DOHH2 (cell line): ENCODE results near the gene SCAMP3.

Experiments
- H3F3A ChIP-seq: fragments of 200-600 bp; sonication (generic), shearing (Covaris generic); 2 replicates; pipeline ENCODE4 v1.6.0; 2016; ENCODE audit warnings: antibody characterized with exemption, mild to moderate bottlenecking; ENCODE audit not compliant: control insufficient read depth, insufficient read depth
- H3K27ac ChIP-seq: fragments of 200-600 bp; sonication (generic); 2 replicates; pipeline ENCODE4 v1.5.1; 2014; ENCODE audit warnings: low read depth, mild to moderate bottlenecking, low read length, moderate library complexity
- H3K27me3 ChIP-seq: fragments of 200-600 bp; sonication (generic); 2 replicates; pipeline ENCODE4 v1.6.1; 2014; ENCODE audit warnings: mild to moderate bottlenecking, low read length, mixed read lengths; ENCODE audit not compliant: control insufficient read depth
- H3K36me3 ChIP-seq: fragments of 200-600 bp; sonication (generic); 2 replicates; pipeline ENCODE4 v1.6.1; 2014; ENCODE audit warnings: mild to moderate bottlenecking, low read length, moderate library complexity, mixed read lengths; ENCODE audit not compliant: control insufficient read depth
- H3K4me1 ChIP-seq: fragments of 200-600 bp; sonication (generic); 2 replicates; pipeline ENCODE4 v1.6.1; 2014; ENCODE audit warnings: mild to moderate bottlenecking, low read length, mixed read lengths; ENCODE audit not compliant: control insufficient read depth
- H3K4me2 ChIP-seq: fragments of 200-600 bp; sonication (generic); 2 replicates; pipeline ENCODE4 v1.6.0; 2014; ENCODE audit warnings: mild to moderate bottlenecking, low read length, moderate library complexity
- H3K4me3 ChIP-seq: fragments of 200-600 bp; sonication (generic); 2 replicates; pipeline ENCODE4 v1.5.1; 2014; ENCODE audit warnings: mild to moderate bottlenecking, low read length, mixed read lengths
- H3K79me2 ChIP-seq: fragments of 200-600 bp; sonication (generic); 2 replicates; pipeline ENCODE4 v1.6.1; 2014; ENCODE audit warnings: mild to moderate bottlenecking, low read length, mixed read lengths; ENCODE audit not compliant: control insufficient read depth
- H3K9me2 ChIP-seq: fragments of 200-600 bp; sonication (generic); replicated peaks from 2 replicates; pipeline ENCODE4 v1.6.1; 2014; ENCODE audit warnings: mild to moderate bottlenecking, low read length, mixed read lengths; ENCODE audit not compliant: control insufficient read depth
- H3K9me3 ChIP-seq: fragments of 200-600 bp; sonication (generic); 2 replicates; pipeline ENCODE4 v1.6.1; 2014; ENCODE audit warnings: antibody characterized with exemption, low read length, mixed read lengths; ENCODE audit not compliant: control insufficient read depth, insufficient read depth
- H4K20me1 ChIP-seq: fragments of 200-600 bp; sonication (generic); 2 replicates; pipeline ENCODE4 v1.6.0; 2014; ENCODE audit warnings: low read depth, mild to moderate bottlenecking, antibody characterized with exemption, low read length, moderate library complexity; ENCODE audit not compliant: control insufficient read depth, insufficient read depth
- CTCF ChIP-seq: fragments of 200-600 bp; sonication (generic); IDR thresholded peaks from one replicate; pipeline ENCODE4 v1.5.1; 2014; ENCODE audit warnings: antibody characterized with exemption, mild to moderate bottlenecking, low read depth, low read length; ENCODE audit not compliant: poor library complexity, severe bottlenecking
- EZH2phosphoT487 ChIP-seq: fragments of 200-600 bp; sonication (generic); IDR thresholded peaks from 2 replicates; pipeline ENCODE4 v1.6.1; 2017; ENCODE audit warnings: borderline replicate concordance, mild to moderate bottlenecking, antibody characterized with exemption, low read length, moderate library complexity, mixed read lengths

The SCAMP3 gene

GRCh38 chr1:155263067-155263466, 907 bp upstream of the SCAMP3 start:
- TF ChIP-seq CTCF = no peak
- no peak for TF ChIP-seq EZH2phosphoT487
- Histone ChIP-seq H3K27me3 (no peaks in the 10 kb centered on the region), H3F3A (peaks cover 36% of the 10 kb centered on the region), H3K9me2 (no peaks in the 10 kb centered on the region), H3K27ac (no peak overlapping the region), H3K9me3 (no peaks in the 10 kb centered on the region), H3K4me3 (no peak overlapping the region), H4K20me1 (no peaks in the 10 kb centered on the region), H3K36me3 (peaks cover 77% of the 10 kb centered on the region), H3K4me2 (no peak overlapping the region), H3K4me1 (peaks cover 19% of the 10 kb centered on the region), H3K79me2 (peaks cover 21% of the 10 kb centered on the region)

- Histone ChIP-seq H3K9me2 (no peaks in the 10 kb centered on the region), H3K79me2 (peaks cover 21% of the 10 kb centered on the region), H3K27ac (peak overlapping the region; percentile 25), H3K4me3 (peak overlapping the region; percentile 84), H3K36me3 (peaks cover 69% of the 10 kb centered on the region), H3K27me3 (no peaks in the 10 kb centered on the region), H3F3A (peaks cover 39% of the 10 kb centered on the region), H4K20me1 (no peaks in the 10 kb centered on the region), H3K4me1 (peaks cover 19% of the 10 kb centered on the region), H3K4me2 (peak overlapping the region; percentile 91), H3K9me3 (no peaks in the 10 kb centered on the region)
- TF ChIP-seq CTCF (peak; percentile 20), EZH2phosphoT487 (no peak)
Observed at GRCh38 chr1:155261493-155261851, 688 bp downstream of the SCAMP3 start.

DNA sequence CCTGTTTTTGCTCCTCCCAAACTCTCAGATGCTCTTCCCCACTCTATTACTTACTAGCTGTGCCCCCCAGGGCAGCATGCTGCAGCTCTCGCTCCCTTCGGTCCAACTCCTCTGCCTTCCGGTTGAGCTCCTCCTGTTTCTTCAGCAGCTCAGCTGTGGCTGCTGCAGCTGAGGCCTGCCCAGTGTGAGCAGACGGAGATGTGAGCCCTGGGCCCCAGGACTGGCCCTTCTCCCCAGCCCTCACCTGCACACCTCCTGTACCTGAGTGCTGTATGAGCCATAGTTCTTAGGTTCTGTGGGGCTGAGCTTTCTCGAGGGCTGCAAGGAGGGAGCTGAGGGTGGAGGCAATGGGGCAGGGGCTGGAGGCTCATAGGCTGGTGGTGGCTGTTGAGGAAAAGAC, 1.9 kb downstream of the SCAMP3 start:
- Histone ChIP-seq H3K27me3 (no peaks in the 10 kb centered on the region), H3K9me3 (no peaks in the 10 kb centered on the region), H3K36me3 (peaks cover 67% of the 10 kb centered on the region), H3K4me1 (peaks cover 27% of the 10 kb centered on the region), H3K4me3 (no peak overlapping the region), H4K20me1 (no peaks in the 10 kb centered on the region), H3K79me2 (peaks cover 21% of the 10 kb centered on the region), H3F3A (peaks cover 28% of the 10 kb centered on the region), H3K9me2 (no peaks in the 10 kb centered on the region), H3K27ac (no peak overlapping the region), H3K4me2 (peak overlapping the region; percentile 91; the same call in 1 of the 2 replicates)
- no peak for TF ChIP-seq CTCF
- no peak for TF ChIP-seq EZH2phosphoT487
